Ishikawa (cell line): ENCODE results near the gene PFKP.

Experiments
- CEBPB ChIP-seq: IDR thresholded peaks from 2 replicates; pipeline ENCODE4 v1.6.1; 2012
- CREB1 ChIP-seq: IDR thresholded peaks from 2 replicates; pipeline ENCODE4 v1.6.1; 2012; ENCODE audit warnings: low read depth
- EGR1 ChIP-seq: IDR thresholded peaks from 2 replicates; pipeline ENCODE4 v1.6.1; 2012
- EP300 ChIP-seq: IDR thresholded peaks from 2 replicates; pipeline ENCODE4 v1.6.1; 2012; ENCODE audit warnings: borderline replicate concordance
- FOXM1 ChIP-seq: IDR thresholded peaks from 2 replicates; pipeline ENCODE4 v1.6.1; 2012; ENCODE audit warnings: low read depth, borderline replicate concordance
- MAX ChIP-seq: IDR thresholded peaks from 2 replicates; pipeline ENCODE4 v1.6.1; 2012
- NFIC ChIP-seq: IDR thresholded peaks from 2 replicates; pipeline ENCODE4 v1.6.1; 2012
- RAD21 ChIP-seq: IDR thresholded peaks from 2 replicates; pipeline ENCODE4 v1.6.1; 2012; ENCODE audit warnings: low read depth
- TAF1 ChIP-seq: IDR thresholded peaks from 2 replicates; pipeline ENCODE4 v1.6.1; 2012; ENCODE audit warnings: low read depth, mild to moderate bottlenecking
- TCF12 ChIP-seq: IDR thresholded peaks from 2 replicates; pipeline ENCODE4 v1.6.1; 2012; ENCODE audit warnings: low read depth
- TEAD4 ChIP-seq: IDR thresholded peaks from 2 replicates; pipeline ENCODE4 v1.6.1; 2012
- USF1 ChIP-seq: IDR thresholded peaks from 2 replicates; pipeline ENCODE4 v1.6.1; 2012
- YY1 ChIP-seq: IDR thresholded peaks from 2 replicates; pipeline ENCODE4 v1.6.1; 2012; ENCODE audit warnings: low read depth
- ZBTB7A ChIP-seq: IDR thresholded peaks from 2 replicates; pipeline ENCODE4 v1.6.1; 2012; ENCODE audit warnings: low read depth
- TF ChIP-seq, protein P1 (sequence below): IDR thresholded peaks from 2 replicates; pipeline ENCODE4 v1.6.1; 2012; ENCODE audit warnings: low read depth, mild to moderate bottlenecking

The PFKP gene

GRCh38 chr10:3102720-3103427 is 35.5 kb downstream of the PFKP start:
- no peak for TF ChIP-seq EP300
- TF ChIP-seq FOXM1: no peak
- TF ChIP-seq MAX: no peak
- TF ChIP-seq, protein P1, sequence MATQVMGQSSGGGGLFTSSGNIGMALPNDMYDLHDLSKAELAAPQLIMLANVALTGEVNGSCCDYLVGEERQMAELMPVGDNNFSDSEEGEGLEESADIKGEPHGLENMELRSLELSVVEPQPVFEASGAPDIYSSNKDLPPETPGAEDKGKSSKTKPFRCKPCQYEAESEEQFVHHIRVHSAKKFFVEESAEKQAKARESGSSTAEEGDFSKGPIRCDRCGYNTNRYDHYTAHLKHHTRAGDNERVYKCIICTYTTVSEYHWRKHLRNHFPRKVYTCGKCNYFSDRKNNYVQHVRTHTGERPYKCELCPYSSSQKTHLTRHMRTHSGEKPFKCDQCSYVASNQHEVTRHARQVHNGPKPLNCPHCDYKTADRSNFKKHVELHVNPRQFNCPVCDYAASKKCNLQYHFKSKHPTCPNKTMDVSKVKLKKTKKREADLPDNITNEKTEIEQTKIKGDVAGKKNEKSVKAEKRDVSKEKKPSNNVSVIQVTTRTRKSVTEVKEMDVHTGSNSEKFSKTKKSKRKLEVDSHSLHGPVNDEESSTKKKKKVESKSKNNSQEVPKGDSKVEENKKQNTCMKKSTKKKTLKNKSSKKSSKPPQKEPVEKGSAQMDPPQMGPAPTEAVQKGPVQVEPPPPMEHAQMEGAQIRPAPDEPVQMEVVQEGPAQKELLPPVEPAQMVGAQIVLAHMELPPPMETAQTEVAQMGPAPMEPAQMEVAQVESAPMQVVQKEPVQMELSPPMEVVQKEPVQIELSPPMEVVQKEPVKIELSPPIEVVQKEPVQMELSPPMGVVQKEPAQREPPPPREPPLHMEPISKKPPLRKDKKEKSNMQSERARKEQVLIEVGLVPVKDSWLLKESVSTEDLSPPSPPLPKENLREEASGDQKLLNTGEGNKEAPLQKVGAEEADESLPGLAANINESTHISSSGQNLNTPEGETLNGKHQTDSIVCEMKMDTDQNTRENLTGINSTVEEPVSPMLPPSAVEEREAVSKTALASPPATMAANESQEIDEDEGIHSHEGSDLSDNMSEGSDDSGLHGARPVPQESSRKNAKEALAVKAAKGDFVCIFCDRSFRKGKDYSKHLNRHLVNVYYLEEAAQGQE: no peak
- no peak for TF ChIP-seq NFIC
- no peak for TF ChIP-seq TEAD4
- TF ChIP-seq TCF12: no peak
- no peak for TF ChIP-seq TAF1

GRCh38 chr10:3103646-3104045 is 36.3 kb downstream of the PFKP start:
- TF ChIP-seq TEAD4 (no peak), CREB1 (no peak), TAF1 (no peak)

DNA sequence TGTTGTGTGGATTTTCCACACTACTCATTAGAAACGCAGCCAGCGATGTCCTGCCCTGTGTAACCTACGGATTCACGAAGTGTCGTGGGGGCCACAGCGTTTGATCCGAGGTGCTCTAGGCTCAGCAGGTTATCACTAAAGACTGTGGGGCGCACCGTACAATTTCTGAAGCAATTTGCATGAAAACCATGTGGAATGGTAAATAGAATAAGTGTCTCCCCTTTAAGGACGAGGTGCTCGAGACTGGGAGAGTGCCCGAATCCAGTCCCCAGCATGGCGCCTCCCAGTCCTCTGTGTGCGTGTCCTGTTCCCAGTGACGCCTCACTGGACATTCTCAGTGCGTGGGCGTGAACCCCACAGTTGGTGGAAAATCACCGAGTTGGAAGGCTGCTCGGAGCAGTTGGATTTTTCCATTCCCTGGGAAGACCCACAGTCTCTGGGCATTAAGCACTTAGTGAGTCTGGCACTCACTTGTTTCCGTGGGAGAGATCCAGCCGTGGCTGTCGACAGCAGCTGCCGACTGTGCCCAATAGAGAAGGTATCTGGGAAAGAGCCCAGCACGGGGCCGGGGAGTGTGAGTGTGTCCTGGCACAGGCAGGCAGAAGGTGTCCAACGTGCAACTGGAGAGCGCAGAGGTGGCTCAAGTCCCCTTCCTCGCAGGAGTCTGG is 37.0 kb downstream of the PFKP start:
- TF ChIP-seq NFIC: no peak
- no peak for TF ChIP-seq CREB1
- TF ChIP-seq RAD21: no peak
- TF ChIP-seq, protein P1: no peak
- no peak for TF ChIP-seq TAF1
- no peak for TF ChIP-seq TCF12
- no peak for TF ChIP-seq TEAD4
- no peak for TF ChIP-seq EGR1
- TF ChIP-seq EP300: no peak
- TF ChIP-seq FOXM1: no peak
- TF ChIP-seq CEBPB: no peak
- TF ChIP-seq YY1: no peak
- TF ChIP-seq USF1: no peak
- TF ChIP-seq ZBTB7A: no peak
- no peak for TF ChIP-seq MAX

- TF ChIP-seq YY1: no peak
- TF ChIP-seq, protein P1: no peak
- no peak for TF ChIP-seq TEAD4
- no peak for TF ChIP-seq TAF1
Measured at GRCh38 chr10:3105166-3105565, 37.8 kb downstream of the PFKP start.

GRCh38 chr10:3105905-3106304 is 38.6 kb downstream of the PFKP start:
- TF ChIP-seq EGR1 (no peak), TCF12 (no peak), NFIC (no peak), ZBTB7A (no peak), EP300 (no peak), RAD21 (no peak), CREB1 (no peak), USF1 (no peak), CEBPB (no peak), TAF1 (no peak)
- TF ChIP-seq, protein P1: no peak
